NCI-H460 (cell line): ENCODE results near the gene DCTN4. TPM values are rescaled to one million over a fixed set of nuclear protein-coding genes. Genes with fewer than 3 reads are reported as not detected.
"Not testable (repeated sequence)": the region's sequence is repeated elsewhere in the genome, so short reads cannot be mapped to it uniquely, and the experiment has no call there.

Experiments
- DNase-seq: peaks from one replicate; pipeline ENCODE4 v3.0.0-alpha.2; 2016; ENCODE audit warnings: low read depth; ENCODE audit errors: extremely low read depth
- polyA plus RNA-seq: library from polyadenylated mRNA; depleted of rRNA; stranded (reverse); fragments of >200 nt; gene quantifications from 2 replicates; pipeline ENCODE4 v1.2.3, GENCODE V29; 2014; cell fraction: nucleus; rRNA removed
- total RNA-seq: library from RNA; depleted of rRNA; stranded (reverse); fragments of >200 nt; shearing (Covaris generic); gene quantifications from 2 replicates; pipeline ENCODE4 v1.2.3, GENCODE V29; 2014; rRNA removed

The DCTN4 gene
- total RNA-seq, result 65.3 and 66.4 TPM in 2 replicates
- 24.8 and 44.0 TPM in 2 replicates for polyA plus RNA-seq

DNA sequence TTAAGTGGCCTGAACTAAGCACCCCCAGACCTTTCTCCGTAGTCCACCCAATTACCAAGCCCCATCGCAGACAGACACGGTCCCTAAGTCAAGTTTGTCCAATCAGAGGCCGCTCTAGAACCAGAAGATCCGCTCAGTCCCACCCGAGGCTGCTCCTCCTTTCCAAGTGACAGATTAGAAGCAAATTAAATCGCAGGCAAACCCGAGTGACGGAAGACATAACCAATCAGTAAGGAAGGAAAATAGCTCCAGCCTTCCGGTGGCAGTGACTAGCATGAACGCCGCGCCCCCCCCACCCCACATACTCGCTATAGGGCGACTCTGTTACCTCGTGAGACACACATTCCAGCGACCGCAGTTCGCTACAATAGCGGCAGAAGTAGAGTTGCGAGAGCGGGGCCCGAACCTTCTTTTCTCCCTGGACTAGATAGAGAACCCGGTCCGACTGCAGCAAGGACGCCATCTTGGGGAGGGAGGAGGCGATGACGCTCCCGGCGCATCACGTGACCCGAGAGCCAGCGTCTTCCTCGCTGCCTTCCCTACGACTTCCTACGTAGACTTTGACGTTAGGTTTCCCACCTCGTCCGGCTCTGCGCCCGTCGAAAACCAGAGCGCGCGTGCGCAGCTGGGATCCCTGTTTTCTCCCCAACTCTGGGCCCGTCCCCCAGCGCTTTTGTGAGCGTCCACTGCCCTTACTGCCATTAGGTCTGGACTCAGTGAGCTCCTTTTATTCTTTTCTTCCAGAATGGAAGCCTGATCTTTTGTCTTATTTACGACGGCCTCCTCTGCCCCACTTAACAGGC, at the start of gene DCTN4:
TSS of gene DCTN4 (minus strand) at position 487 of the 803 bp plus-strand sequence. CDS start at position 463, 24 bp downstream.
- peak; percentile 99 for DNase-seq

DNA sequence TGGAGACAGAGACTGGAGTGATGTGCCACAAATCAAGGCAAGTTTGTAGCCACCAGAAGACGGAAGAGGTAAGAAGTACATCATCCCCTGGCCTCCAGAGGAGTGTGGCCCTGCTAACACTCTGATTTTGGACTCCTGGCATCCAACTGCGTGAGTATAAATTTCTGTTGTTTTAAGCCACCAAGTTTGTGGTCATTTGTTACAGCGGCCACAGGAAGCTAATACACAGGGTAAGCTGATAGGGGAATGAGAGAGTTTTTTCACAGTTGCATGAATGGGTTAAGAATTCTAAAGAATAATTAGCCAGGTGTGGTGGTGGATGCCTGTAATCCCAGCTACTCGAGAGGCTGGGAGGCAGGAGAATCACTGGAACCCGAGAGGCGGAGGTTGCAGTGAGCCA, 45.6 kb upstream of the DCTN4 start:
- DNase-seq, result no peak

DNA sequence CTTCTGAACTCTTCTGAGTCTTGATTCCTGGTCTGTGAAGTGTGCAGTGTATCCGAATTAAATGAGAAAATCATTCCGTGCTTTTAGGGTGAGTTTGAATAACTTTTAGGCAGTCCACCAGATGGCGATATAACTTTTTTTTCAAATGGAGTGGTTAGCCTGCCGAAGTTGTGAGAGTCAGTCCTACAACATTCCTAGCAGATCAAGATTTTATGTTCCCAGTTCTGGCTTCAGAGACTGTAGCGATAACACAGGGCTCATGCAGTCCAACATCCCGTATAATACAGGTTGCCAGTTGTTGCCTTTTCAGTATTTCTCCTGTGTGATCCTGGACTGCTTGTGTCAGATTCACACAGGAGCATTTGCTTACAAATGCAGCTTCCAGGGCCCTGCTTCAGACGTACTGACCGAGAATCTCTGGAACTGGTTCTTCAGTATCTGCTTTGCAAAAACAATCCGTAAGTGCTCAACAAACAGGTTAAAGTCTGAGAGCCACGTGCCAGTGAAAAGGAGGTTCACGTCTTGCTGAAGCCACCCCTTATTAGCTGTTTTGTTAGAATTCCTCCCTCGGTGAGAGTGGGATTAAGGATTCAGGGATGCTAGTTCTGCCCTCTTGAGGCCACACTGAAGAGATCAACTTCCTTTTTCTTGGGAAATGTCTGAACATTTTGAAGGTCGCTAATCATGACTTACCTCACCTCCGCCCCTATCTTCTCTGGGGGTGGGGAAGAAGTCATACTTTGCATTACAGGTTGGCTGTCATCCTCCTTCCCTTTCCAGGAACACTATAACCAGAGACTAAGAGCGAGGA, 42.5 kb upstream of the DCTN4 start:
- DNase-seq, result peak; percentile 68

DNA sequence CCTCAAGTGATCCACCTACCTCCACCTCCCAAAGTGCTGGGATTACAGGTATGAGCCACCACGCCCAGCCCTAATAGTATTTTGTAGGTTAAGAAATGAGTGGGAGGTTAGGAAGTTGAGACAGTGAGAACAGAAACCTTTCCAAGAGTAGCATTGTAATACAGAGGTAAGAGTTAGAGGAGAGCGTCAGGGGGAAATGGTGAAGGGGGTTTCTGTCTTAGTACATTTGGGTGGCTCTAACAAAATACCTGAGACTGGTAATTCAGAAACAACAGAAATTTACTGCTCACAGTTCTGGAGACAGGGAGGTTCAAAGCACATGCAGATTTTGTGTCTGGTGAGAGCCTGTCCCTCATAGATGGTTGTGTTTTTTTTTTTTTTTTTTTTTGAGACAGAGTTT, 38.6 kb upstream of the DCTN4 start:
- no peak for DNase-seq

DNA sequence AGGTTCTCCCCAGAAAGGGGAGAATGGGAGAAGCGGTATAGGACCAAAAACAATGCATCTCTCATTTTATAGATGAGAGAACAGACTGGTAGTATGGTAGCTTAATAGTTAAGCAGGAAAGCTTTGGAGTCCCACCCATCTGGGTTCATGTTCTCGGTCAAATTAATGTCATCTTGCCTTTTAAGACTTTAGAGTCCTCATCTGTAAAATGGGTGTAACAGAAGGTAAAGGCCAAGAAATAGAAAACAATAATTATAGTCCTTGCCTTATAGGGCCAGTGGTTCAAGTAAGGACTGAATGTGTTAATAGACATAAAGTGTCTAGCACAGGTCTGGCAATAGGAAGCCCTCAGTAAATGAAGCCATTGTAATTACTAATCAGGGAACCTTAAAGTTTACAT, 36.1 kb upstream of the DCTN4 start:
- DNase-seq, result no peak

DNA sequence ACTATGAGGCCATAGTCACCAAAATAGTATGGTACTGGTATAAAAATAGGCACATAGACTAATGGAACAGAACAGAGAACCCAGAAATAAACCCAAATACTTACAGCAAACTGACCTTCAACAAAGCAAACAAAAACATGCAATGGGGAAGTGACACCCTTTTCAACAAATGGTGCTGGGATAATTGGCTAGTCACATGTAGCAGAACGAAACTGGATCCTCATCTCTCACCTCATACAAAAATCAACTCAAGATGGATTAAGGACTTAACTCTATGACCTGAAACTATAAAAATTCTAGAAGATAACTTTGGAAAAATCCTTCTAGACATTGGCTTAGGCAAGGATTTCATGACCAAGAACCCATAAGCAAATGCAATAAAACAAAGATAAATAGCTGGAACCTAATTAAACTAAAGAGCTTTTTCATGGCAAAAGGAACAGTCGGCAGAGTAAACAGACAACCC, 34.6 kb upstream of the DCTN4 start:
- not testable (repeated sequence) for DNase-seq

DNA sequence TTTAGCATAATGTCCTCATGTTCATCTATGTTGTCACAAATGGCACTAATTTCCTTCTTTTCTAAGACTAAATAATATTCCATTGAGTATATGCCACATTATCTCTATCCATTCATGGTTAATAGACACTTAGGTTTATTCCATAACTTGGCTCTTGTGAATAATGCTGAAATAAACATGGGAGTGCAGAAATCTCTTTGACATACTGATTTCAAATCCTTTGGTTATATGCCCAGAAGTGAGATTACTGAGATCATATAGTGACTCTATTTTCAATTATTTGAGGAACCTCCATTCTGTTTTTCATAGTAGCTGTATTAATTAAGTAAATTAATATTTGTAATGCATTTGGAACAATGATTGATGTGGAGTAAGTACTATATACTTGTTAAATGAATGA, 32.7 kb upstream of the DCTN4 start:
- DNase-seq, result no peak

DNA sequence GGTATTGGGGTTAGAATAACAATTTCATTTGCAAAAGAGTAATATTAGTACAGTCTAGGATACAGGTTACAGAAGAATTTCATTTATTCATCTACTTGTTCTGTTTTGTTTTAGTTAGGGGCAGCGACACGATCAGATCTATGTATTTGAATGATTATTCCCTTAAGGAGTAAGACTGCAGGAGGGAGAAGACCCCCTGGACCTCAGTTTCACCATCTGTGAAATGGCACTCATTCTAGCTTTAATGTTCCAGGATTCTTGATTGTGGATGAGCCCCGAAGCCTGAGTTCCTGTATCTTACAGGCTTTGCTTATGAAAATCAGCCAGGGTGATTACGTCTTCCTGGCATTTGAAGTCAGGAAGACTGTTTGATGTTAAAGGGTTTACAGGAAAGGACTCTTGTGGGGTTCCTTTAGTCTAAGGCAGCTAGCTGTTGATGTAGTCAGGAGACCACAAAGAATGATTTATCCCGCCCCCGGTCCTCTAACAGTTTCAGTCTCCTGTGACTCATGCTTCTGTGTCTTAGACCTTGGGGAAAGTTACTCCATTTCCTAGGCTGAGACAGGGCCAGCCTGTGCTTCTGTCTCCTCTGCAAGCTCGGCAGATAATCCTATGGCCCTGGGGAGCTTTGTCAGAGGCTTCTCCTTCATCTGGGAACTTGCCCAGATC, 31.3 kb upstream of the DCTN4 start:
- DNase-seq, result no peak

DNA sequence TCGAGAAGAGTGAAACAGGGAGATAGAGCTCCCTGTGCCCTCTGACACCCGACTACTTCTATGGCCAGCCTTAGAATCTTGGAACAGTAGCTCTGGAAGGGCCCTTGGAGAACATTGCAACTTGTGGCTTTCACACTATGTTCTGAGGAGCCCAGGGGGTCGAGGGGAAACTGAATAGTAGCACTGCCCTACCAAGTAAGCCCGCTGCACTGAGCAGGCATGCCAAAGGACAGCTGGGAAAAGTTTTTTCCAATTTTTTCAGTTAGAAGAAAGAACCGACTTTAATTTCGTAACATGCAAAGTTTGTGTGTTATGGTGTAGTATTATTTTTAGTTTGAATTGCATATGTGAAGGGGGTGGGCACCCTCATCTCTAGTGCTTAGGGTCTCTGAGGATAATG, 30.6 kb upstream of the DCTN4 start:
- no peak for DNase-seq

DNA sequence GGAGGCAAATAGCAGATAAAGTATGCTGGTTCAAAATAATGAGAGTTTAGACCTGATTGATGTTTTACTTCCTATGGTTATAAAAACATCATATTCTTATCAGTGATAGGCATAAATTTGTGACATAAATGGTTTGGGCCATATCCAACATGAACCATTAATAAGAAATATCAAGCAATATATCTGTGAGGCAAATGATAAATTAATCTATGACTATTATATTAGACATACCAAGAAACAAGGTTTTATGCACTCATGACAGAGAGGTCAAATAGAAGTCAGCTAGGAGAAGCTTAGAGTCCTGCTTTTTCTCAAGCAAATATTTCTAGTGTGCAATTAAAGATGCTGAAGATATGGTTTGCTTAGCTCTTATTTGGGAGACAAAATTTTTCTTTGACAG, 30.2 kb upstream of the DCTN4 start:
- DNase-seq, result no peak

DNA sequence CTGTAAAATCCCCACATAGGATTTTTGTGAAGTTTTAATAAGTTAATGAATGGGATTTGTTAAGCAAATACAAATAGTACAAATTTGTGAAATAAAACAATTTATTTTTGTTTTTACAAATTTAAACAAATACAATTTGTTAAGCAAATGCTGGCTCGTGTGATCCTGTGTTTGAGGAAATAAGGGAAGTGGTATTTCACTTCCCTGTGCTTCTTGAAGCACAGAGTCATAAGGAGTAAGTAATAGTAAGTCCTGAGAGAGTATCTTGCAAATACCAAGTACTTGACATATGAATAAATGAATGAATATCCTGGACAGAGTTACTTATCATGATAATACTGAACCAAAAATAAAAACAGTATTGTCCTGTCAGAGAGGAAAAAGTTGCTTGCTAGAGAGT, 28.8 kb upstream of the DCTN4 start:
- DNase-seq, result no peak

DNA sequence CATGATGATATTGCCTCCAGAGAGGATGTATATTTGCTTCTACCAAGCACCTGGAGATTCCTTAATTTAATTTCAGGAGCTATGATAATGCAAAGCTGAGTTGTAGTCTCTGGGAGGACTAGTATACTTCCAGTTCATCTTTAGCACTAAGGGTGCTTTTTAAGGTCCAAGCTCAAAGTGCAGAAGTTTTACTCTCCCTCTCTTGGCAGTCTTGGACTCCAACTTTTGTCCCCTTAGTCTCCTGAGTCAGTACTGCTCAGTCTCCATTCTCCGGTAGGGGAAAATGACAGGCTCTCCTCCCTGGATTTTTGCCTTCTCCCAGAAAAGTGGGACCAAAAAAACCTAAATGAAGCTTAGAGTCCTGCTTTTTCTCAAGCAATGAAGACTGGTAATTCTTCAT, 28.1 kb upstream of the DCTN4 start:
- no peak for DNase-seq

DNA sequence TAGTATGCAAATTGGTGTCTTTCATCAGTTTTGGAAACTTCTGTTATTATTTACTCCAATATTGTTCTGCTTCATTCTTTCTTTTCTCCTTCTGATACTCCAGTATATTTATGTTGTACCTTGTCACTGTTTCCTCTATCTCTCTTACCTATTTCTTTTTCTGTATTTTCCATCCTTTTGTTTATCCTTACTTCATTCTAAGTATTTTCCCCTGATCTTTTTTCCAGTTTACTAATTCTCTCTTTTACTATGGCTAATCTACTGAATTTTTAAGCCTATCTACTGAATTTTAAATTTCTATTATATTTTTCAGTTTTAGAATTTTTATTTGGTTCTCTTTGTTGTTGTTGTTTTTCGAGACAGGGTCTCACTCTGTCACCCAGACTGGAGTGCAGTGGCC, 27.1 kb upstream of the DCTN4 start:
- DNase-seq, result no peak

DNA sequence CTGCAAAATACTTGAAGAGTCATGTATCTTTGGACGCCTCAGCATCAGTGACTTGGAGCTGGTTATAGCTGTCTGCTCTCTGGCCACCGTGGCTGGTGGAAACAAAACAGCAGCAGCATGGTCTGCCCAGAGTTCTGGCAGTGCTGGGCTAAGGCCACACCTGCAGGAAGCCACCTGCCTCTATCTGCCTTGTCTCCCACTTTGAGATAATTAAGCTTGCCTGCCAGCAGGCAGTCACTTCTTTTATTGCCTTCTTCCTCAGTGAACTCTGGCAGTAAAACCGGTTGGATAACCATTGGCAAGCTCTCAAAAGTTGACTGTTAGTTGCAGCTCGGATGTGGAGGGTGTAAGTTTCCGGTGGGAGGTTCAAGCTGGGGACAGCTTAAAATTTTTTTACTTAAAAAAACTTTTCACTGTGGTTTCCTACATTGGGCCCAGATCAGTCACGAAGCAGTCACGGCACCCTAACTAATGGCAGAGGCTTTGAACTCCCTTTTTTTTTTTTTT, 24.7 kb upstream of the DCTN4 start:
- DNase-seq, result no peak

DNA sequence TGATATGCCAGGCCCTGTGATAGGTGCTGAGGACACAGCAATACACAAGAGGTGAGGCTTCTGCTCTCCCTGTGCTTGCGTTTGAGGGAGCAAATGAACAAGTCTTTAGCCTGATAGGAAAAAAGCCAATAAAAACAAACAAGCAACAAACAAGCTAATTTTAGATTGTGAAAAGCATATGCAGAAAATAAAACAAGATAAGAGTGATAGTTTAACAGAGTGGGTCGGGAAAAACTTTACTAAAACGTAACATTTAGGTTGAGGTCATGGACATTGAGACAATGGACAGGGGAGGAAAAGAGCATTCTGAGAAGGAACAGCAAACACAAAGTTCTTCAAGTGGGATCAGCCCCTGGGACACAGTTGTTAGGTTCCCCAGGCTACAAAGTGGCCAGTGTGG, 24.0 kb upstream of the DCTN4 start:
- DNase-seq, result no peak

DNA sequence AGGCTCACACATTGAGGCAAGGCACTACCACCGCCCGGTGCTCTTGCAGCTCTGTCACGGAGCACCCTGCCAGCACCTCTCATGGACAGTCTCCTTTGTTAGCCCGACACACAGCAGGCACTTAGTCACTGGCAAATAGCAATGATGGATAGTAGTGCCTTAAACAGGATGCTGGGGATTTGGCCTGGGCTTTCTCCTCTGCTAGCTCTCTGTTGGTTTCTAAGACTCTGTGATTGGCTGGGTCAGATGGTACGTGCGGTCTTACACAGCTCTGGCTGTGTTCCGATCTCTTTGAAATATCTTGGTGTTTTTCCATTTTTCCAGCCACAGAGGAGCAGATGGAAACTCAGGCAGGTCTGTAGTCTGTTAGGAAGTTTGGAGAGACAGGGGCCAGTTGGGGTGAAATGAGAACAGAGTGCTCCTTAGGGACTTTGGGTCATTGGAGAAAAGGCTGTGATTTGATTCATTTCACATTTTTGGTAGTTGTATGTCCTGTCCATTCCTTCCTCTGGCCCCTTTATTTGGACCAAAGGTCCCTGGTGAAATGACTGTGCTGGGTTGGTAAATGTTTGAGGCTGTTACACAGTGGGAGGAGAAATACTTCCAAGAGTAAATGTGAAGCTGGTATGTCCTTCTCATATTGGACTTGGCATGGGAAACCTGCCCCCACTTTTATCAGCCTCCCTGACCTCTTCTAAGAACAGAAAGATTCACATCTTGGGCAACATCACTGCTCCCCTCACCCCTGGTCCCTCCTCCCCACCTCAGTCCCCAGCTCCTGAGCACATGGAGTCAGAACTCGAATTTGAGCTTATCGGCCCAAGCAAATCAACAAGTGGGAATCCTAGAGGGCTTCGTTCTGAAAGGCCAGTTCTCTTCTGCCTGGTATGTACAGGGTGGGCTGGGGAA, 23.1 kb upstream of the DCTN4 start:
- no peak for DNase-seq

DNA sequence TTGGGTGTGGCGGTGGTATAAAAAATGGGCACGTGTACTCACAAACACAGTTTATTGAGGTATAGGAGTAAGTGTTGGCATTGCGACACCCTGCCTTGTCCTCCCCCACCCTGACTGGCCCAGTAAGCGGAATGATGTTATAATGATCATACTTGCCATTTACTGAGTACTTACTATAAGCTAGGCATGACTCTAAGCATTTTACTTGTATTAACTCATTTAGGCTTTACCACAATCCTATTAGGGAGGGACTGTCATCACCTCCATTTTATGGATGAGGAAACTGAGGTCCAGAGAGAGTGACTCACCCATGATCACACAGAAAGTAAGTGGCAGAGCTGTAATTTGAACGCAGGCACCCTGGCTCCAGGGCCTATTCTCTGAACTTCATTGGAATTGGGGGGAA, 22.0 kb upstream of the DCTN4 start:
- DNase-seq, result no peak

DNA sequence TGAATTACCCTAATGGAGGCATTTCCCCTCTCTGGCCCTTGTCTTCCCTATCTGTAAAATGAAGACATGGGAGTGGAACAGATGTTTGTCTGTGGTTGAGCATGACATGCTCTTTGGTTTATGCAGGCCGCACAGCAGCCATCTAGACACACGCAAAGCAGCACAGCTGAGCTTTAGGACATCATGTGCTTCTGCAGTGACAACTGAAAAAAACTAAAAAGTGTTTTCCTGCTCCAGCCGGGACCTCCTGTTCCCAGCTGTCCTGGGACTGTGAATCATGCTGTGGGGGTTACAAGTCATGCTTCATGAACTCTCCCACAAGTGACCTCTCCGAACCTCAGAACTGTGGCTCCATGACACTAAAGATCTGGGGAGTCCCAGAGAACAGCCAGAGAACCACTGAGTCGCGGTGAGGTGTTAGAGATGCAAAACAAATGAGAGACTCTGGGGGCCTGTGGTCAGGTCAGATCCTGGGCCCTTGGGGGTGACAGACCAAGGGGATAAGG, 21.4 kb upstream of the DCTN4 start:
- DNase-seq, result no peak

DNA sequence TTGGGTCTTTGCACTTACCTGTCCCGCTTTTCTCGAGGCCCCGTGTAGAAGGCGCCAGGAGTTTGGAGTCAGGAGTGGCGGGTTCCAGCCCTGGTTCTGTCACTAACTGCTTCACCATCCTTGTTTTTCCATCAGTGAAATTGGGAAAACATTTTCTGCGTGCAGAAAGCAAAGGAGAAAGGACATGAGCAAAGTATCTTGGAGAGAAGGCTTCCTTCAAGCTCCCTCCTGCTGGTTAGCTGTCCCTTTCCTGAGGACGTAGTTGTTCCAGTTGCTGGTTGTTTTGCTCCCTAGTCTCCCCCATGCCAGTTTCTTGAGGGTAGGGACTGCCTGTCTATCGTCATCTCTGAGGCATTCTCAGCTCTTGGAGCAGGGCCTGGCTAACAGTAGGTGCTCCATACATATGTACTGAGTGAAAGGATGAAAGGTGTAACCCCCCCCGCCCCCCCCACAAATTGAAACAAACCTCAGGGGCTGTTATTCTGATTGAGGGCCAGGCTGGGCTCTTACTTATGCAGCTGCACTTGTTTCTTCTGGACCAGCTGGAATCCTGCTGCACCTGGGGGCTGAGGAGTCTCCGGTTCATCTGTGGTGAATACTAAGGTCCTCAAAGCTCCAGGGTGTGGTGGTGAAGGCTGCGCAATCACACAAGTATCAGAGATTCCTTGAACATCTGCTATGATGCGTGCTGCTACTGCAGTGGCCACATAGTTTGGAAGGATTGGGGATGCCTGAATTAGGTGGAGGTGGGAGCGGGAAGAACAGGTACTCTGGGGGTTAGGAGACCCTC, 20.8 kb upstream of the DCTN4 start:
- DNase-seq, result no peak
